ENCODE data around the gene FUT2.
"Not testable (repeated sequence)": the region's sequence is repeated elsewhere in the genome, so short reads cannot be mapped to it uniquely, and the experiment has no call there.

The FUT2 gene

DNA sequence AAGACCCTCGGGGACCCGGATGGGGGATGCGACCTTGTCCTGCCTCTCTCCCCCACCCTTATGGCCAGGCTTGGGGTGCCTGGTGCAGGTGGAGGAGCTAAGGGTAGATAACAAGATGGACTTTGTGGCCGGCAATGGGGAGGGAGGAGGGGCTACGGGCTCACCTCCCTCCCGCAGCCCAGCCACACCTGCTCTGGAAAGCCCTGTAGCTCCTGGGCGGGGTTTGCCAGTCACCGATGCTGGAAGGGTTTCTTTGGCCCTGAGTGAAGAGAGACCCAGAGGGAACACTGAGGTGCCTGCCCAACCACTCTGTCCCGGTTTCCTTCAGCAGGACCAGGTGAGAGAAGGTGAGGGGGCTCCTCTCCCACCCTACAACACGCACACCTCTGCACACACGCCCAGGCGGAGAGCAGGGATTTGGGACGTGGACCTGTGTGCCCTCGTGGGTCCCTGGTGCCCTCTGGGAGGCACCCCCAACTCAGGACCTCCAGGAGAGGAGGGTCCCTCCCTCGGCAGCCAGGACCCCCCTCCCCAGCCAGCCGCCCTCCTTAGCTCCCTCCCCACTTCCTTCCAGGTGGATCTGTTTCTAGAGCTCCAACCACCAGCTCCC is at the start of gene FUT2:
Gene FUT2, plus strand, starts transcription at position 229 of the 610 bp plus-strand sequence. CDS start 6,986 bp downstream, outside the sequence.
- DNase-seq (ENCODE audit: low read depth in 2 of 3, low spot score in 2 of 3): no peak

DNA sequence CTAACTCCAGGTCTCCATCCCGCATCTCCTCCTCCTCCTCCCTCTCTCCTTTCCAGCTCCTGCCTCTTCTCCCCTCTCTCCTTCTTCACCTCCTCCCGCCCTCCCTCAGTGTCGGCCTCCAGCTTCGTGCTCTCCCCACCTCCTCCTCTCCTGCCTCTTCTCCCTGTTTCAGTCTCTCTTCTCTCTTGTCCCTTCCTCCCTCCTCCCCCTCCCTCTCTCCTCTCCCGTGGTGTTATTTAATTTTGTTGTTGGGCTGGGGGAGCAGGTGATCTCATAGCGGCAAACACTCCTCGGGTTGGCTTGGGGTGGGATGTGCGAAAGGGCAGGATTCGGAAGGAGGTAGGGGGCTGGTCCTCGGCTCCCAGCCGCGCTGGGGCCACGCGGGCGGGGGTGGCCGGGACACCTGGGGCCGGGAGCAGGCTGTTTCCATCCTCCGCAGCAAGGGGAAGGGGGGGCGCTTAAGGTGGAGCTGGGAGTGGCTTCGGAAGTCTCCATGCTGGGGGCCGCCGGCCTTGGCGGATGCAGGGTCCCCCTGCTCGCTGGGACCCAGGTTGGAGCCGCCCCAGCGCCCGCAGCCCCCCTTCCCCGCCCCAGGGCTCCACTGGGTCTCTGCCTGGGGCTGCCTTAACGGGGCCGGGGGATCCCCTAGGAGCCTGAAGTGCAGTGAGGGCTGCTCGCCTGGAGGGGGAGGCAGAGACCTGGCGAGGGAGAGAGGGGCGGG is 49.6 kb upstream of the FUT2 start, which contains the start of gene CA11:
Gene CA11, minus strand, starts transcription at position 187 of the 721 bp plus-strand sequence. CDS start 555 bp downstream, outside the sequence.
- DNase-seq (ENCODE audit: low read depth in 2 of 3, low spot score in 2 of 3): peak; percentile 78 to 94 (median 82)

DNA sequence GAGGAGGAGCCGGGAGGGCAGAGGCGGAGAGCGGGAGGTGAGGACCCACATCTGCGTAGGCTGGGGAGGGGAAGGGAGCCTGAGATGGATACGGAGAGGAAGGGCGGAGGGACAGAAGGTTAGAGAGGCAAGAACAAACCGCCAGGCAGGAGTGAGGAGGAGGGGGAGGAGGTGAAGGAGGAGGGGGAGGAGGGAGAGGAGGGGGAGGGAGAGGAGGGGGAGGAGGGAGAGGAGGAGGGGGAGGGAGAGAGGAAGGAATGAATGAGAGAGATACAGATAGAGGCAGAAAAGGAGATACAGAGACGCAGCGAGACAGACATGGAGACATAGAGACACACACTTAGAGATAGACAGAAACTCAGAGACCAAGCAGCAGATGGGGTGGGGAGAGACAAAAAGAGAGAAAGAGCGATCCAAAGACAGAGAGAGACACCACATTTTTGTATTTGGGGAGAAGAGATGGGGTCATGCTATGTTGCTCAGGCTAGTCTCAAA is 49.0 kb upstream of the FUT2 start:
- no peak for DNase-seq (ENCODE audit: low read depth in 2 of 3, low spot score in 2 of 3)

DNA sequence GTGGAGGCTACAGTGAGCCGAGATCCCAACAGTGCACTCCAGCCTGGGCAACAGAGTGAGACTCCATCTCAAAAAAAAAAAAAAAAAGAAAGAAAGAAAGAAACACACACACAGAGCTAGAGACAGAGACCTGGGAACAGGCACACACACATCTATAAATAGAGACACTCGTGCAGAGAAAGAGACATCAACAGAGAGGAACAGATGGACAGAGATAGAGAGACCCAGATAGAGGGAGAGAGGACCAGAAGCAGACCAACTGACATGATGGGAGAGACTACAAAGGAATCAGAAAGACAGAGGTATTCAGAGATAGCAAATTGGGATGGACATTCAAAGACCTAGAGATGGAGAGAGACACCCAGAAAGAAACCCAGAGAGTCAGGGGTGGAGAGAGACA is 47.6 kb upstream of the FUT2 start:
- DNase-seq (ENCODE audit: low read depth in 2 of 3, low spot score in 2 of 3): no peak

DNA sequence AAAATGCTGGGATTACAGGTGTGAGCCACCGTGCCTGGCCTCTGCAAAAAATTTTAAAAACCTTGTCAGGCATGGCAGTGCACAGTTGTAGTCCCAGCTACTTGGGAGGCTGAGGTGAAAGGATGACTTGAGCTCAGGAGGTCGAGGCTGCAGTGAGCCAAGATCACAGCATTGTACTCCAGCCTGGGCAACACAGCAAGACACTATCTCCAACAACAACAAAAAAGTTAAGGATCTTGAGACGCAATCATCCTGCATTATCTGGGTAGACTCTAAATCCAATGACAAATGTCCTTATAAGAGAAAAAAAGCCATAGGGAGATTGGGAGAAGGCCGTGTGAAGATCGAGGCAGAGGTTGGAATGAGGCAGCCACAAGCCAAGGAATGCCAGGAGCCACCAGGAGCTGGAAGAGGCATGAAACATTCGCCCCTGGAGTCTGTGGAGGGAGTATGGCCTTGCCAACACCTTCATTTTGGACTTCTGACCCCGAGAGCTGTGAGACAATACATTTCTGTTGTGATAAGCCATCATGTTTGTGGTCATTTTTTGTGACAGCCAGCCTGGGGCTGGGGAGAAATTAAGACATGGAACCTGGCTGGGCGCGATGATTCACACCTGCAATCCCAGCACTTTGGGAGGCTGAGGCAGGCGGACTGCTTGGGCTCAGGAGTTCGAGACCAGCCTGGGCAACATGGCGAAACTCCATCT is 44.6 kb upstream of the FUT2 start:
- no peak for DNase-seq (ENCODE audit: low read depth in 2 of 3, low spot score in 2 of 3)

DNA sequence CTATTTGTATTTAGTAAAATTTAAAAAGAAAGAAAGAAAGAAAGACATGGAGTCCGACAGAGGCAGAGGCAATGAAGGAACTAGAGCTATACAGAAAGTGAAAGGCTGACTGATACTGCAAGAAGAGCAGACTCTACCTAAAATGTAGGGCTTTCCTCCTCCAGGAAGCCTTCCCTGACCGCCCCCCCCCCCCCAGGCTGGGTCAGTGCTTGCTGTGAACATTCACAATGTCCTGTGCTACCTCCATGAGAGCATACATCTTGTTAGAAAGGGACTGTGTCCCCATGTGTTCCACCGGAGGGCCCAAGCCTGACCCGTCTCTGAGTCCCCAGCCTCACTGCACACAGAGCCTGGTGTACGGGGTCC is 44.1 kb upstream of the FUT2 start:
- DNase-seq (ENCODE audit: low read depth in 2 of 3, low spot score in 2 of 3): no peak

DNA sequence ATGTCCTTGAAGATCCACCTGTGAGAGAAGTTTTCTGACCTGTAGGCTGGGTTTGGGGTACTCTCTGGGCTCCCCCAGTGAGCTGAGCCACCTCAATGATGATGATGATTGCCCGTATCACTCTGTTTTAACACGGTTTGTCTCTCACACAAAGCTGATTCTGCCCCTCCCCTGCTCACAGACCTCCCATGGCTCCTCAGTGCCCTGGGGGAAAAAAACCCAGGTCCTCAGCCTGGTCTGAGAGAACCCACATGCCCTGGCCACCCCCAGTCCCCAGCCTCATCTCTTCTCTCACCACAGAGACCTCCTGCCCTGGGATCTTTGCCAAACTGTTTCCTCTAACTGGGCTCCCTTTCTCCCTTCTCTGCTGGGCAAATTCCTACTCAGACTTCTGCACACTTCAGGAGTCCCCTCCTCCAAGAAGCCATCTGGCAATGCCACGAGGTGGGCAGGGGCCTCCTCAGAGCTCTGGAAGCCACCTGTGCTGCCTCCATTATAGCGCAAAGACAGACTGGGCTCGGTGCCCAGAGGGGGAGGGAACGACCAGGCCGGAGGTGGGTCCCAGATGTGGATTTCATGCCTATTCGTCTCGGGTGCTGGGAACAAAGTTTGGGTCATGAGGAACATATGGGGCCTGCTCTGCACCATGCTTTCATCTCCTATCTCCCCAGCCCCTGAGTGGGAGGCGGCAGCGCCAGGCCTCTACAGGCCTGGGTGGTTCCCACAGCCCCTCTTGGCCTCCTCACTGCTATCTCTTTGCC is 41.3 kb upstream of the FUT2 start:
- DNase-seq (ENCODE audit: low read depth in 2 of 3, low spot score in 2 of 3): no peak

DNA sequence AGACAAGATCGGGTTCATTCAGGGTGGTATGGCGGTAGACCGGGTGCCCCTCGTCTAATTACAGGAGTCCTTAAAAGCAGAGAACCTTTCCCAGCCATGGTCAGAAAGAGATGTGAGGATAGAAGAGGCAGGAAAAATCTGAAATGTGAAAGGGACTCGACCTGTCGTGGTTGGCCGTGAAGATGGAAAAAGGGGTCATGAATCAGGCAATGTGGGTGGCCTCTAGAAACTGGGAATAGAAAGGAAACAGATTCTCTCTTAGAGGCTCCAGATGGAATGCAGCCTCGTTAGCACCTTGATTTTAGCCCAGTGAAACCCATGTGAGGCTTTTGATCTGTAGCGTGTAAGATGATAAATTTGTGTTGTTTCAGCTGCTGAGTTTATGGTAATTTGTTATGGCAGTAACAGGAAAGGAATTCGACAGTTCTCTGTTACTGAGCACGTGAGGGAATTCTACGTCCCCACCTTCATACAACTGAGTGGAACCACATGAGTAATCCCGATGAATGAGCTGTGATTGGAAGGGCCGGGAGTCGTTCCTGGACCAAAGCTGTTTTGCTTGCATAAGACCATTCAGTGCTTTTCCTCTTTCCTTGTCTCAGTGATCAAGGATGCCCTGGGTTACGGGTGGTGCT is 38.8 kb upstream of the FUT2 start:
- DNase-seq (ENCODE audit: low read depth in 2 of 3, low spot score in 2 of 3): no peak

DNA sequence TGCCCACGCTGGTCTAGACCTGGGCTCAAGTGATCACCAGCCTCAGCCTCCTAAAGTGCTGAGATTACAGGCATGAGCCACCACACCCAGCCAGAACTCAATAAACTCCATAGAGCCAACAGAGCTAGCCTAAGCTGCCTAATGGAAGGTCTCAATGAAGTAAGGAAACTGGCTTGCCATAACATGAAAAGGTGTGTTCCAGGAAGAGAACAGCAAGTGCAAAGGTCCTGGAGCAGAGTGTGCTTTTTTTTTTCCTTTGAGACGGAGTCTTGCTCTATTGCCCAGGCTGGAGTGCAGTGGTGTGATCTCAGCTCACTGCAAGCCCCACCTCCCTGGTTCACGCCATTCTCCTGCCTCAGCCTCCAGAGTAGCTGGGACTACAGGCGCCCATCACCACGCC is 37.9 kb upstream of the FUT2 start:
- not testable (repeated sequence) for DNase-seq (ENCODE audit: low read depth in 2 of 3, low spot score in 2 of 3)

DNA sequence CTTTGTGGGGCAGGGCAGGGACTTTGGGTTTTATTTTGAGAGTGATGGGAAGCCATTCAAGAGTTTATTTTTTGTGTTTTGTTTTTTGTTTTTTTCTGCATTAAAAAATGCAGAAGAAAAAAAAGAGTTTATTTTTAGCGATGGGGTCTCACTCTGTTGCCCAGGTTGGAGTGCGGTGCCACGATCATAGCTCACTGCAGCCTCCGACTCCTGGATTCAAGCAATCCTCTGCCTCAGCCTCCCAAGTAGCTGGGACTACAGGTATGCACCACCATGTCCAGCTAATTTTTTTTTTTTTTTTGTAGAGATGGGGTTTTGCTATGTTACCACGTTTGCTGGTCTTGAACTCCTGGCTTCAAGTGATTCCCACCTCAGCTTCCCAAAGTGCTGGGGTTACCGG is 37.3 kb upstream of the FUT2 start:
- DNase-seq (ENCODE audit: low read depth in 2 of 3, low spot score in 2 of 3): no peak

DNA sequence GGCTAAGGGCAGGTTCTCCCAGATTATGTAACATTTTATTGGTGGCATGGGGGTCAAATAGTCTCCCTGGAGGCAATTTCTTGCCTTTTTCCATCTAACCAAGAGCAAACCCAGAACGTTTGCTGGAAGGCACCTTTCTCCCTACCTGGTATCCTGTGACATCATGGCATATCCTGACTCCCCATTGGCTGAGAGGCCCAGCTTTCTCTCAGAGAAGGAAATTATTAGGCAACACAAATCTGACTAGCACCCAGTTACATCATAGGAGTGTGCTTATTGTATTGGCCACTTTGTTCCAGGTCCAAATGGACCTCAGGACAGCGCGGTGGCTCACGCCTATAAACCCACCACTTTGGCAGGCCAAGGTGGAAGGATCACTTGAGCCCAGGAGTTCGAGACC is 36.0 kb upstream of the FUT2 start:
- no peak for DNase-seq (ENCODE audit: low read depth in 2 of 3, low spot score in 2 of 3)

DNA sequence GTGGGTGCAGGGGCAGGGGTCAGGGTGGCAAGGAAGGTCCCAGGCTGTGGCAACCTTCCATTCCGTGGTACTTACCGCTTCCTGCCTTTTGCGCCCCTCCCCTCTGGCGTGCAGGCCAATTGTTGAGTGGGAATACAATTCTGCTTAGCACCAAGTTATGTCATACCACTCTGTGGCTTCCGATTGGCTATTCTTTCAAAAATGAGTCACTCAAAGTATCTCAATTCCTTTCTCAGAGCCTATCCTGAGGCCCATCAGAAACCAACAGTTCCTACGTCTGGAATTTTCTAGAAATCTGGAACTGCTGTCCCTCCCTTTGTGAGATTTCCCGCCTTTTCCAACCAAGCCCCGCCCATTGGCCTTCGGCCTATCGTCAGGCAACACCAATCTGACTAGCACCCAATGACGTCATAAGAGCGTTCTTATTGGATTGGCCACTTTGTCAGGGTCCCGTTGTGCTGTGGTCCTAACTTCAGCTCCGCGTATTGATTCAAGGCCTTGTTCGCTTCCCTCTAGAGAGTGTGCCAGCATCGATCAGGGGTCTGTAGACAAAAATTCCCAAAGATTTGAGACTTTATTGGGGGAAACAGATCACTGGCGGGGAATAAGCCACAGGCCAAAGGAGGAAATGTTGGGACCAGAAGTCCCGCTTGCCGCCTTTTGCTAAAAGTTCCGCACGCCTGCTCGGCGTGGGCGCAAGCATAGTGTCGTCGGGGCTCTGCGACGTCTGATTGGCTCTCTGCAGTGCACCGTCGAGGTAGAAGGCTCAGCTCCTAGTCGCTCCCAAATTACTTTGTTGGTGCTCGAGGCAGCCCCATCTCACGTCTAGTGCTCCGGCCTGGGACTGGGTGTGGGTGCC is 34.7 kb upstream of the FUT2 start:
- peak; percentile 48 to 74 (median 63) for DNase-seq (ENCODE audit: low read depth in 2 of 3, low spot score in 2 of 3)

DNA sequence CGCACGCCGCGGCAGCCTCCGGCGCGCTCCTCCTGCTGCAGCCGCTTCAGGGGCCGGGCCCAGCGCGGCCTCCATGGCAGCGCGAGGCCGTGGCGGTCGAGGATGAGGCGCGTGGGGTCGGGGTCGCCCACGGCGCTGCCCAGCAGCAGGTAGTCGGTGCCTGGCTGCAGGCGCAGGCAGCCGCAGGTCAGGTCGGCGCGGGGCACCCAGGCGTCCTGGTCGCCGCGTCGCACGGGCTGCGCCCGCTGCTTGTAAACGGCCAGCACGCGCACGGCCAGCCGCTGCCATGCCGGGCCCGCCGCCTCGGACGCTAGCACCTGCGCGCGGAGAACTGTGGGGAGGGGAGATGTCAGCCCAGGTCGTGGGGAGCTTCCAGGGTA is 34.1 kb upstream of the FUT2 start:
- no peak for DNase-seq (ENCODE audit: low read depth in 2 of 3, low spot score in 2 of 3)

DNA sequence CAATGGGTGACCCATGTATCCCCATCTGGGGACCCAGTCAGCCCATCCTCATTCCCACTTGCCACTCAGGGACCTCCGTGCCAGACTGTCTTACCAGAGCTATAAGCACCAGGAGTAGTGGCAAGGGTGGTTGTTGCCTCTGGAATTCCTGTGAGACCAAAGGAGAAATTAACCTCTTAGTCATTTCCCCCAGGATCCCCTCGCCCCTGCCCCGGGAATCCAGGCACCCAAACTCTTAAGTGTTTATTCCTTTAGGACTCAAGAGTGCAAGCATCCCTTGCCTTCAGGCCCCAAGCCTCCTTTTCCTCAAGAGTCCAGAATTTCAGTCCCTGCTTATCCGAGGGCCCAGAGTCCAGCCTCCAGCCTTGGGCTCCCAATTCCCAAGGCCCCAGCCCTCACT is 32.1 kb upstream of the FUT2 start:
- DNase-seq (ENCODE audit: low read depth in 2 of 3, low spot score in 2 of 3): no peak

DNA sequence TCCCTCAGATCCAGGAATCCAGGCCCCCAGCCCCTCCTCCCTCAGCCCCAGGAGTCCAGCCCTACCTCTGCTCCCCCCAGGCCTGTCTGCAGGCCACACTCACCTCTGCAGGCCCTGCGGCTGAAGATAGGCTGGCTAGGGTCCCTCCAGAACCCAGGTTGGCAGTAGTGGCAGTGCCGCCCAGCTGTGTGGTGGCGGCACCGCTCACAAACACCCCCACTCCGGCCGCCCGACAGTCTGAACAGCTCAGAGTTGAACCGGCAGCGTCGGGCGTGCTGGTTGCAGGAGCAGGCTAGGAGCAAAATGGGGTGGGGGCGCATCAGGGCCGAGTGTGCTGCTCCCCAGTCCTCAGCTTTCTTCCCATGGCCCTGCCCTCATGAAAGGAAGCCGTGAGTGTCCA is 31.3 kb upstream of the FUT2 start:
- DNase-seq (ENCODE audit: low read depth in 2 of 3, low spot score in 2 of 3): no peak

DNA sequence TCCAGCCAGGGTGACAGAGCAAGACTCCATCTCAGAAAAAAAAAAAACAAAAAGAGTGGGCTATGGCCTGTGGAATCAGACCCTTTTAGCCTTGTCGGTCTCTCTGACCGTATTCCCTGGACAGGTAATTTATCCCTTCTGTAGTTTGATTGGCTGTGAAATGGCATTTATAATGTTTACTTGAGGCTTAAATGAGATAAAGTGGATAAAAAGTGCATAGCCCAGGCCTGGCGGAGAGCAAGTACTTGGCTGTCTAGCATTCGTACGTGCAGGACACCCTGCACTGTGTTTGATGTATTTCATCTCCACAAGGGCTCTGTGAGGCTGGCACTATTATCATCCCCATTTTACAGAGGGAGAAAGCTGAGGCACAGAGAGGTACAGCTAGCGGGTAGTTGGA is 30.0 kb upstream of the FUT2 start:
- DNase-seq (ENCODE audit: low read depth in 2 of 3, low spot score in 2 of 3): no peak

DNA sequence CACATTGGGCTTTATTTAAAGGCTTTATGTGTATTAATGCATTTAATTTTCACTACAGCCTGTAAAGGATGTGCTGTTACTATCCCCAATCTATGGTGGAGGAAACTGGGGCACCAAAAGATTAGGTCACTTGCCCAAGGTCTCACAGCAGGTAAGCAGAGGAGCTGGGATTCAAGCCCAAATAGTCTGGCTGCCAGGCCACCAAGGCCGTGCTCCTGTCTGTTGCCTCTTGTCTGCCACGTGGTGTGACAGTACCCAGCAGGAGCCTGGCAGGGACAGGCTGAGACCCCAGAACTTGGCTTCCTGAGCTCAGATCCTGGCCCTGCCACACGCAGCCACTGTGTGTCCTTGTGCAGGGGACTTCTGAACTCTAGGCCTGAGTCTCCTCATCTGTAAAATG is 27.4 kb upstream of the FUT2 start:
- no peak for DNase-seq (ENCODE audit: low read depth in 2 of 3, low spot score in 2 of 3)

DNA sequence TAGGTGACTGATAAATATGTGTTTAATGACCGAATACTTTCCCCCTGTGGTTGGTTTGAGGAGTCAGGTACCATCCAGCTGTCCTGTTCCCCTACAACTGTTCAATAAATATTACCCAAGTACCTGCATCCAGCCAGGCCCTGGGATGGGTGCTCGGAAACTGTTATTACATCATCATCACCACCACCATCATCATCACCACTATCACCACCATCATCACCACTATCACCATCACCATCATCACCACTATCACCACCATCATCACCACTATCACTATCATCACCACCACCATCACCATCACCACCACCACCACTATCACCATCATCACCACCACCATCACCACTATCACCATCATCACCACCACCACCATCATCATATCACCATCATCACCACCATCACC is 27.0 kb upstream of the FUT2 start:
- no peak for DNase-seq (ENCODE audit: low read depth in 2 of 3, low spot score in 2 of 3)

DNA sequence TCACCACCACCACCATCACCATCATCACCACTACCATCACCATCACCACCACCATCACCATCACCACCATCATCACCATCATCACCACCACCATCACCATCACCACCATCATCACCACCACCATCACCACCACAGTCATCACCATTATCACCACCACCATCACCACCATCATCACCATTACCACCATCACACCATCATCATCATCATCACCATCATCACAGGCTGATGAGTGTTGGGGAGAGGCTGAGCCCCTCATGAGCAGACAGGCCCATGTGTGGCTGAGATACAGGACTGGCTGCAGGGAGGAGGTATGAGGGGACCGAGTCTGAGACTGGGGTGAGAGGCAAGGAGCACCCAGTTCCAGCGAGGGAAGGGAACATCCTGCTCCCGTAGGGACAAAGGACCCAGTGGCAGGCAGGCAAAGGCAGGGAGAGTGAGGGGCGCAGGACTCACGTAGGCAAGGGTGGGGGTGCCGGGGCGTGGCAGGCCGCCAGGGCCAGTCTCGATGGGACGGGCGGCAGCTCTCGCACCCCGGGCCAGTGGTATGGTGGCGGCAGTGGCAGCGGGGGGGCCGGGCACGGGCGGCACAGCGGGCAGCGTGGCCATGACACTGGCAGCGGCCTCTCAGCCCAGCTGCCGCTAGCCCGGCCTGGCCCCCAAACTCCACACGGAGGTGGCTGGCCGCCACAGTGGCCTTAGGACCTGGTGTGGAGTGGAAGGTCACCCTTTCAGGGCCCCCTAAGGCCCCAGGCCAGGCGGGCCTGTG is 25.7 kb upstream of the FUT2 start:
- DNase-seq (ENCODE audit: low read depth in 2 of 3, low spot score in 2 of 3): no peak

Measured in activated CD8-positive, alpha-beta memory T cell treated with anti-CD3 and anti-CD28 coated beads for 48 hours (primary cell).